ENCODE results near the gene CREB3L2. TPM values are rescaled to one million over a fixed set of nuclear protein-coding genes. Genes with fewer than 3 reads are reported as not detected.

The CREB3L2 gene
- total and polyA plus RNA-seq, 2 of the 4 experiments (the other 2 are of a cell fraction) = 42.3 to 57.9 TPM

- Histone ChIP-seq H3K4me1 (ENCODE audit: control insufficient read depth, insufficient read depth, low read length) (peaks cover 21% of the 10 kb centered on the region), H3K9ac (ENCODE audit: low read depth, low read length) (no peak overlapping the region), H4K91ac (ENCODE audit: insufficient read depth, low read depth, low read length) (no peak overlapping the region), H3K4me2 (ENCODE audit: low read depth, low read length) (no peak overlapping the region), H2BK20ac (ENCODE audit: low read depth, low read length) (no peak overlapping the region), H3K14ac (replicated peaks; ENCODE audit: low read depth, low read length) (no peak overlapping the region), H3K36me3 (ENCODE audit: control insufficient read depth, insufficient read depth, low read length) (peaks cover 10% of the 10 kb centered on the region), H3K4ac (ENCODE audit: low read depth, low read length) (no peak overlapping the region), H3K79me1 (ENCODE audit: low read depth in 1 of 2, low read length in 2 of 2) (peaks cover 54 to 88% of the 10 kb centered on the region in 2 experiments), H2BK120ac (ENCODE audit: low read depth, low read length) (no peak overlapping the region), H4K20me1 (ENCODE audit: insufficient read depth, low read length) (peaks cover 72% of the 10 kb centered on the region), H2AK5ac (ENCODE audit: low read depth, low read length) (no peak overlapping the region), H3K9me1 (ENCODE audit: insufficient read depth, low read length) (peaks cover 40% of the 10 kb centered on the region), H2BK5ac (ENCODE audit: low read depth, low read length, poor library complexity, severe bottlenecking) (no peak overlapping the region), H4K8ac (ENCODE audit: low read depth in 2 of 2, low read length in 2 of 2) (no peak overlapping the region), H3K56ac (ENCODE audit: extremely low read depth, insufficient read depth, low read length) (no peak overlapping the region), H3K18ac (ENCODE audit: low read depth, low read length) (no peak overlapping the region), H2BK15ac (ENCODE audit: low read depth, low read length) (no peak overlapping the region), H3K4me3 (ENCODE audit: insufficient read depth, low read depth, low read length) (no peak overlapping the region), H3K27me3 (ENCODE audit: control insufficient read depth, insufficient read depth, low read length) (no peaks in the 10 kb centered on the region), H4K5ac (ENCODE audit: low read depth, low read length) (no peak overlapping the region), H2AK9ac (replicated peaks; ENCODE audit: low read depth, low read length, poor library complexity) (no peak overlapping the region), H3K9me3 (ENCODE audit: control insufficient read depth, insufficient read depth, low read length) (no peaks in the 10 kb centered on the region), H3K23ac (ENCODE audit: low read depth, low read length) (no peak overlapping the region), H3K27ac (ENCODE audit: insufficient read depth, low read length) (no peak overlapping the region), H2AFZ (replicated peaks; ENCODE audit: low read length, poor library complexity) (no peak overlapping the region)
- in situ Hi-C loops (cut with MboI; ENCODE audit: low sequenced_read_pairs) = no loop called here
- DNase-seq (no peak), ATAC-seq (ENCODE audit: low read depth) (no peak)
- no CpG with 5 or more reads among the region's 1 CpG for WGBS, 2 experiments (ENCODE audit: extremely low coverage in 2 of 2, insufficient read length in 1 of 2)
- TF ChIP-seq NFE2L2 (IDR thresholded peaks at IDR 0.05; ENCODE audit: low read depth, low read length) = no peak
- no peak for TF ChIP-seq CTCF (conservative IDR thresholded peaks at IDR 0.05; ENCODE audit: low read depth, low read length)
- TF ChIP-seq RFX5 (IDR thresholded peaks at IDR 0.05; ENCODE audit: low read depth, low read length) = no peak
- BruUV-seq (replicated peaks) = no TSS peak
- ChIA-PET POLR2A (ENCODE audit: unreplicated experiment) (no interaction called here), CTCF (no interaction called here)
- intact Hi-C loops (cut with micrococcal nuclease) = no loop called here
- dilution Hi-C loops (cut with HindIII; ENCODE audit: low sequenced_read_pairs, unreplicated experiment) = no loop called here
Measured at GRCh38 chr7:137960020-137960419, 41.9 kb downstream of the CREB3L2 start.
